GM10266 (cell line): Measurements from ENCODE around the gene LMO4.

Experiments
- DNase-seq: peaks from one replicate; pipeline ENCODE4 v3.0.0; 2012; ENCODE audit errors: extremely low spot score
- TF ChIP-seq, protein P1 (sequence below): IDR thresholded peaks from 2 replicates; pipeline ENCODE4 v1.5.1; 2012; ENCODE audit warnings: mild to moderate bottlenecking, low read depth; ENCODE audit not compliant: control insufficient read depth, insufficient read depth; ENCODE audit errors: missing control alignments

LMO4 gene

DNA sequence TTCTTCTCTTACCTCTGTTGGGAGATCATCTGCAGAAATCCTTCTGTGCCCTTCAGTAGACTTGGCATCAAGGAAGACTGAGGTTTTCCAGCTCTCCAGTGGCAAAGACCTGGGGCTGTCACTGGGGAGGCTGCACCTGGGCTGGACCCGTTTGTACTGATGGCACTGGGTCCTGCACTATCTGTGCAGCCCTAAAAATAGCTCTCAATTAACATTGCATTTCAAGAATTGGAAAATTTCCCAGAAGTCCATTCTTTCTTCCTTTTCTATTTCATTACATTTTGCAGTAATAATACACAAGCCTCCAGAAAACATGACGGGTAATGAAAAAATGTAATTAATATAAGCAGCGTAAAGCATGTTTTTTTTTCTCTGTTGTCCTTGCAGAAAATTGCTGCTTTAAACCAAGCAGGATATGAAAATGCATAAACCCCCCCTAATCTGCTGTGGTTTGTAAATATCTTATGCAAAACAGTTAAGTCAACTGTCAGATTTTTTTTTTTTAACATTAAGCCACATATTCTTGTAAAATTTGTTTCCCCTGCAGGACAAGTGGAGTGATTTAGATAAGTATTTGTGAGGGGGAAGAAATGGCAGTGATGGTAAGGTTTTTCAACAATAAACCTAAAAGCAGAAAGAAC, 64.9 kb downstream of the LMO4 start:
- DNase-seq = no peak
- TF ChIP-seq, protein P1, sequence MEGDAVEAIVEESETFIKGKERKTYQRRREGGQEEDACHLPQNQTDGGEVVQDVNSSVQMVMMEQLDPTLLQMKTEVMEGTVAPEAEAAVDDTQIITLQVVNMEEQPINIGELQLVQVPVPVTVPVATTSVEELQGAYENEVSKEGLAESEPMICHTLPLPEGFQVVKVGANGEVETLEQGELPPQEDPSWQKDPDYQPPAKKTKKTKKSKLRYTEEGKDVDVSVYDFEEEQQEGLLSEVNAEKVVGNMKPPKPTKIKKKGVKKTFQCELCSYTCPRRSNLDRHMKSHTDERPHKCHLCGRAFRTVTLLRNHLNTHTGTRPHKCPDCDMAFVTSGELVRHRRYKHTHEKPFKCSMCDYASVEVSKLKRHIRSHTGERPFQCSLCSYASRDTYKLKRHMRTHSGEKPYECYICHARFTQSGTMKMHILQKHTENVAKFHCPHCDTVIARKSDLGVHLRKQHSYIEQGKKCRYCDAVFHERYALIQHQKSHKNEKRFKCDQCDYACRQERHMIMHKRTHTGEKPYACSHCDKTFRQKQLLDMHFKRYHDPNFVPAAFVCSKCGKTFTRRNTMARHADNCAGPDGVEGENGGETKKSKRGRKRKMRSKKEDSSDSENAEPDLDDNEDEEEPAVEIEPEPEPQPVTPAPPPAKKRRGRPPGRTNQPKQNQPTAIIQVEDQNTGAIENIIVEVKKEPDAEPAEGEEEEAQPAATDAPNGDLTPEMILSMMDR = no peak

- TF ChIP-seq, protein P1 = no peak
- no peak for DNase-seq
Observed at GRCh38 chr1:87394513-87394912, 65.8 kb downstream of the LMO4 start.

DNA sequence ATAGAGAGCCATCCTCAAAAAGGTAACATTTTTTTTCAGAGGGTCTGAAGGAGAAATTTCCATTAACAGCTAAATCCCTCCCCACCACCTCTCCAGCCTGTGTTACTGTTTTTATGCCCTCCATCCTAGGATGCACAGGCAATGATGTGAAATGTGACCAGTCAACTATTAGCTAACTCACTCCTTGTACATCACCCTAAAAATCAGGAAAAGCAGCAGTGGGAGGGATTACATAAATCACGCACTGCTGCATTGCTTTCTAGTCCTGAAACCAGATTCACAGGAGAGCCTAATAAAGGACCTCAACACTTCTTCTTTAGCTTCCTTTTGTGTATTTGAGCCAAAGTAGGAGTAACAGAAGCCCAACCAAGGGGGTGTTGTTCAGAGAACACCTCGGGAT, 66.3 kb downstream of the LMO4 start:
- DNase-seq = no peak
- TF ChIP-seq, protein P1 = no peak
